Activated naive CD4-positive, alpha-beta T cell treated with anti-CD3 and anti-CD28 coated beads, Interleukin-2, amount 50 U/mL, for 24 hours (primary cell): Measurements from ENCODE around the gene IGF1R.

ENCODE experiments used
- H3K27ac Mint-ChIP-seq: one replicate; pipeline ENCODE4 v1.8.0; 2021; ENCODE audit warnings: mild to moderate bottlenecking, mixed read lengths
- H3K27me3 Mint-ChIP-seq: one replicate; pipeline ENCODE4 v1.8.0; 2021; ENCODE audit warnings: mixed read lengths
- H3K36me3 Mint-ChIP-seq: one replicate; pipeline ENCODE4 v1.8.0; 2021; ENCODE audit warnings: mixed read lengths
- H3K4me1 Mint-ChIP-seq: one replicate; pipeline ENCODE4 v1.8.0; 2021; ENCODE audit warnings: mixed read lengths
- H3K4me3 Mint-ChIP-seq: one replicate; pipeline ENCODE4 v1.8.0; 2021; ENCODE audit warnings: mild to moderate bottlenecking, mixed read lengths
- H3K9me3 Mint-ChIP-seq: one replicate; pipeline ENCODE4 v1.8.0; 2021; ENCODE audit warnings: mixed read lengths

IGF1R gene

DNA sequence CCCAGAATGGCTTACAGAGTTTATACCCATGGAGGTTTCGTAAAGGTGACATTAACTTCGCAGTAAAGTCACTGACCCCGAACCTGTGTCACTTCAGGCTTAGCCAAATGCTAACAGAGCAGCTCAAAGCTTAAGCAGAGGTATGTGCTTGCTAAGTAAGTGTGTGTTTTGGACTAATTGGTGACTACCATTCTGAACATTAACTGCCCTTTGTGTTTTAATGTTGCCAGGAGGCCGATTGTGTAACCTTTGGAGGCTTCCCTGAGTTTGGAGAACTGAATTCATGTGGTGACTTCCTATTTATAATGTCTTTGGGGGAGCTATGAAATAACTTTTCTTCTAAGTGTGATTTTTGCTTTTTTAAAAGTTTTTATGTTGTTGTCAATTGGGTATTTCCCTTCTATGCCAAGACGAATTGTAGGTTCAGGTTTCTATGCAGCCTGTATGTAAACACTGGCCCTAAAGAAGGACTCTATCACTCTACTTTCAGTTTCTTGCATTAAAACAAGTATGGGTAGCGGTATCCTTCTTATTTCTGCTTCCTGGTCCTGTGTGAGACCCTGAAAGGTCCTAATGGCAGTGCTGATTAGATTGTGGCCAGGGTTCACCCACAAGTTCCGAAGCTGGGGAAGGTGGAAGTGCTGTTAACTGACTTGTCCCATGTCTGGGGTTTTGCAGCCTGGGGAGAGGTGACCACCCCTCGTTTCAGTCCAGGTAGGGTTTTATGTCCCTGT, 86.3 kb downstream of the IGF1R start:
- Mint-ChIP-seq H3K4me3 (no peak overlapping the region), H3K9me3 (no peaks in the 10 kb centered on the region), H3K27me3 (no peaks in the 10 kb centered on the region), H3K4me1 (peaks cover 29% of the 10 kb centered on the region), H3K27ac (no peak overlapping the region), H3K36me3 (peaks cover 2% of the 10 kb centered on the region)

DNA sequence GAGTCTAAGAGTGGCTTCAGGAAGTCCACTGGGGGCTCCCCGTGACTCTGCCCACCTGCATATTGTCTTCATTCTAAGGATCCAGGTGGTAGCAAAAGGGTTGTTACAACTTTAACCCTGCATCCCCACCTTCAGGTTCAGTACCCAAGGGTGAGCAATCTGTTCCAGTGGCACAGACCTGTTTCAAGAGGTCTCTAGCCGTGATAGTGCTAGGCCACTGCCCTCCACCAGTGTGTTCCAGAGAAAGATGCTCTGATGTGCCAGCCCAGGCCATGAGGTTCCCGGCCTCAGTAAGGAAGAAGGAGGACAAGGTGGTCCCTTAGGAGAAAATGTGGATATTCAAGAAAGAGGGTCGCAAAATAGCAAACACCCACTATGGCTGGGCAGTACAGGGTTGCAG, 87.0 kb downstream of the IGF1R start:
- no peak overlapping the region for H3K4me3 Mint-ChIP-seq
- peaks cover under 1% of the 10 kb centered on the region for H3K36me3 Mint-ChIP-seq
- peaks cover 29% of the 10 kb centered on the region for H3K4me1 Mint-ChIP-seq
- no peak overlapping the region for H3K27ac Mint-ChIP-seq
- H3K9me3 Mint-ChIP-seq, result no peaks in the 10 kb centered on the region
- no peaks in the 10 kb centered on the region for H3K27me3 Mint-ChIP-seq

DNA sequence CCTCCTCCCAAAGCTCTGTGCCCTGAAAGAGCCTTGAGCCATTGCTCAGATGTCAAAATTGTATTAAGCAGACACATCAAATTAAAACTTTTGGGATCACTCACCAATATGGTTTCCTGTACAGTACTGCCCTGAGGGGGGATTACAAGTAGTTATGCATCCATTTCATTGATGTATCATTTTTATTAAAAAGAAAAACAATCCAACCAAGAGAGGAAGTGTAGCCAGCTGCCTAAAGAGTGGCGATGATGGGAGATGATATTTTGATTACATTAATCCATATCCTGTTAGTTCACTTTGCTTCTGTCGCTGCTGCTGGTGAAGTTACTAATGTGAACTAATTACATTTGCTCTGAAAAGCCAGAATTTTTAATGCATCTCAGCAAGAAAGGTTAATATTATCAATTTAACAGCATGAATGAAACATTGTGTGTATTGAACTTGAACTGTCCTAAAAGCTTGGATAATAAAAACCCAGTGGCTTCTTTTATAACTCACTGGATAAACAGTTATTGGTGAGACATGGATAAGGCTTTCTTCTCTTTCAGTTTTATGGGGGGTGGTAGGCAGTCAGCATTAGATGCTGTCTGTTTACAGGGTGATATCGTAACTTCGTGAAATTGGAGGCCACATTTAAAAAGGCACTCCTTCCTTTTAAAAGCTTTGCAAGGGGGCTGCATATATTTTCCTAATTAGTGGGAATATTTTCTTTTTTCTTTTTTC, 87.7 kb downstream of the IGF1R start:
- Mint-ChIP-seq H3K4me3 (no peak overlapping the region), H3K27me3 (no peaks in the 10 kb centered on the region), H3K9me3 (no peaks in the 10 kb centered on the region), H3K4me1 (peaks cover 34% of the 10 kb centered on the region), H3K27ac (no peak overlapping the region), H3K36me3 (no peaks in the 10 kb centered on the region)

DNA sequence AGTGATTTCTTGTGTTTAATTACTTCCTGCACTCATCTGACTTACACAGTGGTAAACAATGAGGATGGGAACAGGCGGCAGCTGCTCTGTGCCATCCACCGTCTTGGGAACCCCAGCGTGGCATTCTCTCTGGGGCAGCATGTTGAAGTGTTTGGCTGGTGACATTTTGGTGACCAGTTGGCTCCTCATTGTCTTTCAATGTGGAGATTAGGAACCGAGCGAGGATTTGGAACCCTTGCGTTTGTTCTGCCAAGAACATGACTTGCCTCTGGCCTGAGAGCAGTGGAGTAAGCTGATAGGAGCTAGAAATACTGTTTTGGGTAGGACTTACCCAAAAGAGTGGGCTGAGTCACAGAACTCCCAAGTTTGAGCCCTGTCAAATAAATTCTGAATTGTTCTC, 88.8 kb downstream of the IGF1R start:
- peaks cover 45% of the 10 kb centered on the region for H3K4me1 Mint-ChIP-seq
- no peaks in the 10 kb centered on the region for H3K27me3 Mint-ChIP-seq
- no peak overlapping the region for H3K4me3 Mint-ChIP-seq
- no peaks in the 10 kb centered on the region for H3K36me3 Mint-ChIP-seq
- H3K9me3 Mint-ChIP-seq, result no peaks in the 10 kb centered on the region
- no peak overlapping the region for H3K27ac Mint-ChIP-seq

DNA sequence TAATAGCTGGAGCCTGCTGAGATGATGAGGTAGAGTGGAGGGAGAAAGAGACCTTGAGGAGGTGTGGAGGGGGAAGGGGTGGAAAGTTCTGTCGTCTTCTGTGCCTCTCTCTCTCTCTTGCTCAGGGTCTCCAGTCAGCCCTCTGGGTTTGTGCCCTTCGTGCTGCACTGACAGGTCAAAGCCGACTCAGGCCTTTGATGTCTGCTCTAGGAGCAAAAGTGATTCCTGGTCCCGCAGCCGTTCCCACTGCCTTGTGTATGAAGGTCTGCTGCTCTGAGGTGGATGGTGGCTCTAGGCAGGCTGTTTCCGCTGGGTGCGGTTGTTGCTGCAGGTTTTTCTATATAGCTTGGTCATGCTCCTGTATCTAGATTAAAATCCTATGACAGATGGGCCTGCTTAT, 89.4 kb downstream of the IGF1R start:
- Mint-ChIP-seq H3K4me3 (no peak overlapping the region), H3K27ac (no peak overlapping the region), H3K27me3 (no peaks in the 10 kb centered on the region), H3K4me1 (peaks cover 49% of the 10 kb centered on the region), H3K36me3 (no peaks in the 10 kb centered on the region), H3K9me3 (no peaks in the 10 kb centered on the region)

DNA sequence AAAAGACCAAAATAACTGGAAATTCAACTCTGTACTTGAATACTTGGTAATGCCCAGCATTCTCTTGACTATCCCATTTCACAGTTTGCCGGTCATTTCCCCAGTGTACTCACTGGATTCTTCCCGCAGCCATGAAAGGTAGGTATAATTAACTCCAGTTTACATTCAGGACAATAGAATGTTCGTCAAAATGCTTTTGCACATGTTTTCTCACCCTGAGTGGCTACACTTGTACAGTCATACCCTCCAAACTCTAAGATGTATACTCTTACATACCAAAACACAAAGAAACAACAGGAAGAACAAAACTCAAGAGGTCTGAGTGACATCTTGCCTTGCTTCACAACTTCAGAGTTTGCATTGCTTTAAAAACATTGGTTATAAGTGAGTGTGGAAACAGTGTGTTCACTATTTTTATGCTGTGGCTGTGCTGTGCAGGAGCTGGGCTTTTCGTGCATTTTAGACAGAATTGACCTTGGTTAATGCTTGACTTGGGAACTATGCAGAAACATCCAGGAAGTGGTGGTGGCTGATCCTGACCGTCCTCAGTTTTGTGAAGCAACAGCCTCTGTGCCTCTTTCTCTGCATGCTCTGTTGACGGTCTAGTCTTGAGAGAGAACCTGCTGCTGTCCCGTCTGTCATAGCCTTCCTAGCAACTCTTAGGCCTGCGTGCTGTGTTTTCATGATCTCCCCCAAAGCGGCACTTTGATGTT, 90.5 kb downstream of the IGF1R start:
- no peaks in the 10 kb centered on the region for H3K9me3 Mint-ChIP-seq
- no peak overlapping the region for H3K4me3 Mint-ChIP-seq
- no peaks in the 10 kb centered on the region for H3K27me3 Mint-ChIP-seq
- no peak overlapping the region for H3K27ac Mint-ChIP-seq
- H3K36me3 Mint-ChIP-seq, result peaks cover 1% of the 10 kb centered on the region
- H3K4me1 Mint-ChIP-seq, result peaks cover 60% of the 10 kb centered on the region

DNA sequence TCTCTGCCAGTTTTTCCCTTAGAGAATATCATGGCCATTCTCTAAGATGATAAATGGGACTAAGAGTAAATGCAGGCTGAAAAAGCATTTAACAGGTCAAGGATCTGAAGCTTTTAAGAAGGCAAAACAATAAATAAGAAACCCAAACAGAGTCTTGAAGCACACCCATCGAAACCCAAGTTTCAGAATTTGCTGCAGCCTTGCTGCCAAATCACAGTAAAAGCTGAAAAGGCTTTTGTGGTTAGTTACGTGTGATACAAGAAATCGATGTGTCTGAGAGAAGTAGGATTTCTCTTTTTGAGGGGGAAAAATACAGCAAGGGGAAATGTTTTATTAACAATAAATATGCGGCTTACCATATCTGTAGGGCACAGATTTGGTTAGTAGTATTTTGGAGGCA, 92.0 kb downstream of the IGF1R start:
- no peak overlapping the region for H3K4me3 Mint-ChIP-seq
- peaks cover 1% of the 10 kb centered on the region for H3K36me3 Mint-ChIP-seq
- no peaks in the 10 kb centered on the region for H3K9me3 Mint-ChIP-seq
- peaks cover 75% of the 10 kb centered on the region for H3K4me1 Mint-ChIP-seq
- H3K27me3 Mint-ChIP-seq, result no peaks in the 10 kb centered on the region
- no peak overlapping the region for H3K27ac Mint-ChIP-seq

DNA sequence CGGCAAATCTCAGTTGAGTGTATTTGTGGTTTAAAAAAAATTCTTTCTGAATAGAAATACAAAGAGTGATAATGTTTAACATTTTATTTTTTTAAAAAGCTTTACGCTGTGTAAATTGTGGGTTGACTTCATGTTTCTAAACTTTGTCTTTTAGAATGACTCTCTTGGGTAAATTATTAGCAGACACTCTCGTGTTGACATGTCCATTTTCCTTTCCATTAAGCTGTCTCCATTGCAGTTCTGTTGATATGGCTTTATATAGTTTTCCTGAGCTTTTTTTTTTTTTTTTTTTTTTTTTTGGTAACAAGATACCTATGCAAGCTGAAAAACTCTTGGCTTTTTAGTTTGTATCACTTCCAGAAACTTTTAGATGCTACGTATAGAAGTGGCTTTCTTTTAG, 92.6 kb downstream of the IGF1R start:
- no peaks in the 10 kb centered on the region for H3K27me3 Mint-ChIP-seq
- no peak overlapping the region for H3K4me3 Mint-ChIP-seq
- H3K9me3 Mint-ChIP-seq, result no peaks in the 10 kb centered on the region
- H3K27ac Mint-ChIP-seq, result no peak overlapping the region
- H3K4me1 Mint-ChIP-seq, result peaks cover 81% of the 10 kb centered on the region
- peaks cover 1% of the 10 kb centered on the region for H3K36me3 Mint-ChIP-seq

DNA sequence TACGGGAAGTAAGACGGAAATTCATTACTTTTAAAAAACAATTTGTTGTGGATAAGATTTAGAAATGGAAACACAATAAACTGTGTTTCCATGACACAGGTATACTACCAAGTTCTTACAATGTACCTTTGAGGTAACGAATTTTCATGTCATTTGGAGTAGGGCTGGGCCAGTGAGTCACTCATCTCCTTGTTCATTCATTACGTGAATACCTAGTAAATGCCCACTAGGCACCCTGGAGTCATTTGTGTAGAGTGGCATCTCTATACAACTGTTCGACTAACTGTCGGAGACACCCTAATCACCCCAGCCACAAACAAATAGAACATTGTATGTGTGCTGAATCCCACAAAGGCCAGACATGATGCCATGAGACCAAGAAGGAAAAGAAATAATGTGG, 94.8 kb downstream of the IGF1R start:
- Mint-ChIP-seq H3K36me3 (peaks cover 1% of the 10 kb centered on the region), H3K27ac (no peak overlapping the region), H3K9me3 (no peaks in the 10 kb centered on the region), H3K4me1 (peaks cover 94% of the 10 kb centered on the region), H3K27me3 (no peaks in the 10 kb centered on the region), H3K4me3 (peak overlapping the region; percentile 31)

DNA sequence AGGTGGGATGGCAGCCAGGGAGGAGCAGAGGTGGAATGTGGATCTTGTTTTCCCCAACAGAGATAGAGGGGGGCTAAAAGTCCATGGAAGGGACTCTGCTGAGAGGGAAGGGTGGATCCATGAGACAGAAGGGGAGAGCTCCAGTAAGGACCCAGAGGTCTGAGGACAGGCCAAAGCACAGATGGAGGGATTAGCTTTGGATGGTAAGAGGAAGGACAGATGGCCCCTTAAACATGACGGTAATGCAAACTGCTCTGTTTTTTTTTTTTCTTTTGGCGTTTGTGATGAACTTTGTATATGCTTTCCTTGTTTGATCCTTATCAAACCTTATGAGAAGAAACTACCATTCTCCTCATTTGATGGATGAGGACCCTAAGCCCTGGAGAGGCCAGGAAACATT, 96.2 kb downstream of the IGF1R start:
- peaks cover 1% of the 10 kb centered on the region for H3K36me3 Mint-ChIP-seq
- no peak overlapping the region for H3K4me3 Mint-ChIP-seq
- H3K27ac Mint-ChIP-seq, result no peak overlapping the region
- H3K4me1 Mint-ChIP-seq, result peaks cover 88% of the 10 kb centered on the region
- no peaks in the 10 kb centered on the region for H3K9me3 Mint-ChIP-seq
- H3K27me3 Mint-ChIP-seq, result no peaks in the 10 kb centered on the region

DNA sequence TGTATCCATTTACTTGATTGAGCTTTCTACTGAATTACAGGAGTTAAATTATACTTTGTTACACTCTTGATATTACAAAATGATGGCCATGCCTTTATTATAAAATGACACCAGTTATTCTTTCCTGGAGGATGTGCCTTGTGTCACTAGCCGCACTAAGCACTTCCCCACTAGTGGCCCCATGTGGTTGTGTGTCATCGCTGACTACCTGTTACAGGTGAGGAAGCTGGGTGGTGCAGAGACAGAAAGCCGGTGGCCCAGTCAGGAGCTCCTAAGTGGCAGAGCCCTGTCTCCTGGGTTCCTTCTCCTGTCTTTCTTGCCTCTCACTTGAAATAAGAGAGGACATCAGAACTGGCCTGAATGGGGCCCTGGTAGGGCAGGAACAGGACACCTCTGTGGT, 96.8 kb downstream of the IGF1R start:
- peaks cover 88% of the 10 kb centered on the region for H3K4me1 Mint-ChIP-seq
- no peak overlapping the region for H3K4me3 Mint-ChIP-seq
- H3K27me3 Mint-ChIP-seq, result no peaks in the 10 kb centered on the region
- H3K27ac Mint-ChIP-seq, result no peak overlapping the region
- H3K9me3 Mint-ChIP-seq, result no peaks in the 10 kb centered on the region
- H3K36me3 Mint-ChIP-seq, result peaks cover 1% of the 10 kb centered on the region

DNA sequence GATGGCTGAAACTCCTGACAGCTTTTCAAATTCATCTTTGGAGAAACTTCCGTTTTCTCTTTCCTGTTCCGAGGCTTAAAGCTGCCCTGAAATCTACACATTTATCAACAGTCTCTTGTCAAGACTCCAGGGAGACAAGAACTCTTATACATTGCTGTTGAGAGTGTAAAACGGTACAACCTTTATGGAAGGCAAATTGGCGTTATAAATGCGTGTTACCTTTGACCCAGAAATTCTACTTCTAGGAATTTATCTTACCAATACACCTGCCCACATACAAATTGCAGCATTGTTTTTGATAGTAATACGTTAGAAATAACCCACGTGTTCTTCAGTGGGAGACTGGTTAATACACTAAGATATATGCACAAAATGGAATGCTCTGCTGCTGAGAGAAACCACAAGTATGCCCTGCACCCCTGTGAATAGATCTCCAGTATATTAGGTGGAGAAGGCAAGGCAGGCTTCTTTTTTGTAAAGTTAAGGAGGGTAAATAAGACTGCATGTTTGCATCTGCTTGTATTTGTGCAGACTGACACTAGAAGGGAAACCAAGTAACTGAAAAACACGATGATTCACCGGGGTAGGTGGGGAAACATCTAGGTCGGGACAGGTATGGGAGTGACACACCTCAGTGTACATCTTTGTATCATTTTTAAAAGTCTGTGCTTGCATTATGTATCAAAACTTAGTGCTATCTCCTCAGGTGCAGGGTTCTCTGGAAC, 97.5 kb downstream of the IGF1R start:
- Mint-ChIP-seq H3K4me3 (no peak overlapping the region), H3K4me1 (peaks cover 83% of the 10 kb centered on the region), H3K27me3 (no peaks in the 10 kb centered on the region), H3K36me3 (peaks cover 1% of the 10 kb centered on the region), H3K9me3 (no peaks in the 10 kb centered on the region), H3K27ac (no peak overlapping the region)

DNA sequence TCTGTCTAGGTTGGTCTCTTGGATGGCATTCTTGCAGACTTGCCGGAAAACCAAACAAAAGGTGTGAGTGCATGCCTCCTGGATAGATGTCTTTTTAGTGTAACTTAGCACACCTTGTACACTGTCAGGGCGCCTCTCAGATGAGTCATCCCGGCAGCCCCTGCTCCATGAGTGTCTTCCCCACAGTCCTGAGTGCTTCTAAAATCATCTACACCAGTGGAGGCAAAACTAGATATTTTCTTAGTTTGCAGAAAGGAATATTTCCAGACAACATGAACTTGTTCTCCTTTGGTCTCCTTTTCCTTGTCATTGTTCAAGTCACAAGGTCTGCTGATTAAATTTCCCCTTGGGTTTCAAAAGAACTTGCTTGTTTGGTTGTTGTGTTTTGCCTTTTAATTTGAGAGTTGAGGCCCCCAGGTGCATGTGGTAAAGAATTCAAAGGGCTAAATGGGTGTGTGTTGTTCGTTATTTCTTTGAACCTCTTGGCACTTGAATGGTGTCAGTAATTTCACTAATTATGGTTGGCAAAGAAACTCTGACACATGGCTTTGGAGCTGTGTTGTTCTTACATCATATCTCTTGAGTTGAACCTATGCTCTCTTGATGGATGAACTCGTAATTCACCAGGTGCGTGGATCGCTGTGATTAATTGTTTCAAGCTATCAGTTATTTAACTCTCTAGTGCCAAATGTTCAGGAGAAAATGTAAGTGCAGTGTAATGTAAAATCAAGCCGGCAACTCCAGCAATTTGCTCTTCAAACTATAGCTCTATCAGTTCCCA, 98.2 kb downstream of the IGF1R start:
- no peak overlapping the region for H3K4me3 Mint-ChIP-seq
- H3K27me3 Mint-ChIP-seq, result no peaks in the 10 kb centered on the region
- no peak overlapping the region for H3K27ac Mint-ChIP-seq
- H3K36me3 Mint-ChIP-seq, result peaks cover 1% of the 10 kb centered on the region
- H3K4me1 Mint-ChIP-seq, result peaks cover 80% of the 10 kb centered on the region
- H3K9me3 Mint-ChIP-seq, result no peaks in the 10 kb centered on the region

DNA sequence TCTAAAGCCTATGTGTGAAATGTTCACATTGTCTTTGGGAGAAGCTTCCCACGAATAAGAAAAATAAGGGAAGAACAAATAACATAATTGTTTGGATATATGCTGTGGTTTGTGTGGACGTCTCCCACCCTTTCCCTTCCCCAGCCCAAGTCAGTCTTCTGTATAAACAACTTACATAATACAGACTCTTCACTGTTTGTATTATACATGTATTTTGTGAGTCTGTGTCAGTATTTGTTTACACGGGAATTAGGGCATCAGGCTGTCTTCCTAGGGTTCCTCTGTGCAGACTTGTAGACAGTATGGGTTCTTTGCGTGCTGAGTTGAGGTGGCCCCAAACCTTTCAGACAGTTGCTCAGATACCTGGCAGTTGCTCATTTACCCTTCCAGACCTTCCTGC, 103.4 kb downstream of the IGF1R start:
- H3K27me3 Mint-ChIP-seq, result no peaks in the 10 kb centered on the region

More for the DNA sequence above, 103.4 kb downstream of the IGF1R start:
- no peak overlapping the region for H3K4me3 Mint-ChIP-seq
- H3K9me3 Mint-ChIP-seq, result no peaks in the 10 kb centered on the region
- peaks cover 62% of the 10 kb centered on the region for H3K4me1 Mint-ChIP-seq
- H3K27ac Mint-ChIP-seq, result no peak overlapping the region
- H3K36me3 Mint-ChIP-seq, result peaks cover 4% of the 10 kb centered on the region
